ENCODE results near the gene PACSIN1.

Gene PACSIN1

DNA sequence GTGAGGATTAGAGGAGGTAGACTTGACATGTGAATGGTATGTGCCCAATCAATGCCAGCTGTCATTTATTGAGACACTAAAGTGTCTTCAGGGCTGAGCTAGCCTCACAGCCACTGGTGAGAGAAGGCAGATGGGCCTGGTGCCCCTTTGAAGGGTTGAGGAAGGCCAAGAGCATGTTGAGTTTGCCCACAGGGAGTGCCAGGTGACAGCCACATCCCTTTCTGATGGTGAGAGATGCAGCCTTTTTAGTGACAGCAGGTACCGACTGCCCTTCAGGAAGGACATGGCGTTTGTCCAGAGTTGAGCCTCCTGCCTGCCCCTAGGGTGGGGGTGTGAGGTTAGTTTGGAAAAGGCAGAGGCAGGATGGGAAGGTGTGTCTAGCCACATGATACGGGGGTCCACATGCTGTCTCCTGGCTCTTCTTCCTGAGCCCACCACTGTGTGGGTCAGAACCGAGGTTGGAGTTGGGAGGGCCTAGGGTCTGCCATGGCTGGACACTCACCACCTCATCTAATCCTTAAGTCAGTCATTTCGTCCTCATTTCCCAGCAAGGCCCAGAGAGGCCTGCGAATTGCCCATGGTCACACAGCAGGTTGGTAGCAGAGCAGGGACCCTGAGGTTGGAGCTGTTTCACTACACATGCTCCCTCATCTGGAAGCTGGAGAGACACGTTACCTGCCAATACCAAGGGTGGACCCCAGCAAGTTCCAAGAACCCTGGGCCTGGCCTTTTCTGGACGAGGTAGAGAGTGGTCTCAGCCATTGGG, 57.7 kb downstream of the PACSIN1 start:
- TF ChIP-seq, protein P1, sequence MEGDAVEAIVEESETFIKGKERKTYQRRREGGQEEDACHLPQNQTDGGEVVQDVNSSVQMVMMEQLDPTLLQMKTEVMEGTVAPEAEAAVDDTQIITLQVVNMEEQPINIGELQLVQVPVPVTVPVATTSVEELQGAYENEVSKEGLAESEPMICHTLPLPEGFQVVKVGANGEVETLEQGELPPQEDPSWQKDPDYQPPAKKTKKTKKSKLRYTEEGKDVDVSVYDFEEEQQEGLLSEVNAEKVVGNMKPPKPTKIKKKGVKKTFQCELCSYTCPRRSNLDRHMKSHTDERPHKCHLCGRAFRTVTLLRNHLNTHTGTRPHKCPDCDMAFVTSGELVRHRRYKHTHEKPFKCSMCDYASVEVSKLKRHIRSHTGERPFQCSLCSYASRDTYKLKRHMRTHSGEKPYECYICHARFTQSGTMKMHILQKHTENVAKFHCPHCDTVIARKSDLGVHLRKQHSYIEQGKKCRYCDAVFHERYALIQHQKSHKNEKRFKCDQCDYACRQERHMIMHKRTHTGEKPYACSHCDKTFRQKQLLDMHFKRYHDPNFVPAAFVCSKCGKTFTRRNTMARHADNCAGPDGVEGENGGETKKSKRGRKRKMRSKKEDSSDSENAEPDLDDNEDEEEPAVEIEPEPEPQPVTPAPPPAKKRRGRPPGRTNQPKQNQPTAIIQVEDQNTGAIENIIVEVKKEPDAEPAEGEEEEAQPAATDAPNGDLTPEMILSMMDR (IDR thresholded peaks at IDR 0.05; ENCODE audit: low read depth, low read length): no peak

DNA sequence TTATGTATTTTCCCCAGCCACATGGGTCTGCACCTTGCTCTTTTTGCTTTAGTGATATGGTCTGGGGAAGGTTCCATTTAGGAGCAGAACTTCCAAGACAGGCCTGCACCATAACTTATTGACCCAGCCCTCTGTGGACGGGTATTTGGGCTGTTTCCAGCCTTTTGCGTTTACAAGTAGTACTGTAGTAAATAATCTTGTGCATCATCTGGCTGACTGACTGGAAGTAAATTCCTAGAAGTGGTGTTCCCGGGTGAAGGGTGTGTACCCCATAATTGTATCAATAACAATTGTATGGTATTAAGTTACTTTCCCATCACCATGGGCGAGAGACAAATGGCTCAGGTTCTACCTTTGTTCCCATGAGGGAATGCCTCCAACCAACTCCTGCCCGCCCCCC, 58.6 kb downstream of the PACSIN1 start:
- Histone ChIP-seq H3K27me3 (ENCODE audit: insufficient read depth, low read depth, severe bottlenecking) (no peaks in the 10 kb centered on the region), H3K9me3 (ENCODE audit: severe bottlenecking) (no peaks in the 10 kb centered on the region), H3K27ac (no peak overlapping the region), H3K4me3 (ENCODE audit: low read depth, low read length) (no peak overlapping the region), H3K36me3 (peaks cover 10% of the 10 kb centered on the region)
- TF ChIP-seq, protein P1 (IDR thresholded peaks at IDR 0.05; ENCODE audit: low read depth, low read length): no peak
- DNase-seq: no peak

More for the DNA sequence above, 57.7 kb downstream of the PACSIN1 start:
- Histone ChIP-seq H3K4me3 (ENCODE audit: low read depth, low read length) (no peak overlapping the region), H3K9me3 (ENCODE audit: severe bottlenecking) (no peaks in the 10 kb centered on the region), H3K27me3 (ENCODE audit: insufficient read depth, low read depth, severe bottlenecking) (no peaks in the 10 kb centered on the region), H3K27ac (no peak overlapping the region), H3K36me3 (peaks cover 10% of the 10 kb centered on the region)
- no peak for DNase-seq

DNA sequence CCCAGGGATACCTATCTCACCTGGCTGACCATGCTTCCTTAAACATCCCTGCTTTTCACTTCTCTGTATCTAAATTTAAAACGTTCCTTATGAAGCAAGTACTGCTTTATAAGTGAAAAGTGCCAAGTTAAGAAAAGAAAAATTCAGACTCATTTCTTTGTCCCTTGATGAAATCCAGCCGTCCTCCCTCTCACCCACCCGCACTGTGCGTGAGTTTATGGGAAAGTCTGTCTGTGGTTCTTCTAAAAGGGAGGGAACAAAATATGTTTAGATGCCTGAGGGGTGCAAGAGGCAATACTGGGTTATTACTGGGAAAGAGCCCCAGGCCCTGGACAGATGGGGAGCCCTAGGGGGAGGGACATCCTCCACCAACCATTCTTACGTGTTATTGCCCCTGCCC, 59.1 kb downstream of the PACSIN1 start:
- TF ChIP-seq, protein P1 (IDR thresholded peaks at IDR 0.05; ENCODE audit: low read depth, low read length): no peak
- peak overlapping the region; percentile 3; the same call in 1 of the 2 replicates for H3K27ac ChIP-seq
- peaks cover 15% of the 10 kb centered on the region for H3K36me3 ChIP-seq
- no peak overlapping the region for H3K4me3 ChIP-seq (ENCODE audit: low read depth, low read length)
- H3K9me3 ChIP-seq (ENCODE audit: severe bottlenecking): no peaks in the 10 kb centered on the region
- H3K27me3 ChIP-seq (ENCODE audit: insufficient read depth, low read depth, severe bottlenecking): no peaks in the 10 kb centered on the region
- DNase-seq: no peak

DNA sequence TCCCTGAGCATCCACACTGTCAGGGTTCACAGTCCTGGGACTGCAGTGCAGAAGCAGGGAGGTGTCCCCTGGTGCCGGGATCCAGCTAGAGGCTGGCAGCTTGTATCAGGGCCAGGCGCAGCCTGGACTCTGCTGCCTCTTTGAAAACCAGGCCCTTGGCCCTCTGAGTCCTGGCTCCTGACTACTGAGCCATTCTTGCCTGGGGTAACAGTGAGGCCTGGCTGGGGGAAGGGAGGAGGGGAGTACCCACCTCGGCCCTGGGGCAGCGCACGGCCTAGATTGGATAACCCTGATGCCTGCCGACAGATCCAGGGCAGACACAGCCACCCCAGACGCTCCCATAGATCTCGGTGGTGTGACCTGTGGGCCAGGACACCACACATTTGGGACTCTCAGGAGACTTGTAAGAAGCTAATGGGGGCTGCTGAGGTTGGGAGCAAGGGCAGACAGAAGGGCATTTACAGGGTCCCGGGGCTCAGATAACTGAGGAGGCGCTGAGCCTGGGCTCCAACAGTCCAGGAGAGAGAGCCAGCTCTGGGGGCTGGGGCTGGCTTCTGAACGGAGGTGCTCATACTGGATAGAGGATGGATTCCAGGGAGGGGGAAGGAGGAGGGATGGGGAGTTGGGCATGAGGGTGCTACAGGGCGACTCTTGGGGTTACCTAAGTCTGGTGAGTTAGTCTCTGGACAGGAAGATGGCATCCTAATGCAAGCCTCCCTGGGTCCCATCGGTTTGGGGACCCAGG, 59.7 kb downstream of the PACSIN1 start:
- H3K9me3 ChIP-seq (ENCODE audit: severe bottlenecking): no peaks in the 10 kb centered on the region
- DNase-seq: no peak
- H3K4me3 ChIP-seq (ENCODE audit: low read depth, low read length): no peak overlapping the region
- H3K27ac ChIP-seq: peak overlapping the region; percentile 3
- TF ChIP-seq, protein P1 (IDR thresholded peaks at IDR 0.05; ENCODE audit: low read depth, low read length): no peak
- H3K36me3 ChIP-seq: peaks cover 21% of the 10 kb centered on the region
- H3K27me3 ChIP-seq (ENCODE audit: insufficient read depth, low read depth, severe bottlenecking): no peaks in the 10 kb centered on the region

DNA sequence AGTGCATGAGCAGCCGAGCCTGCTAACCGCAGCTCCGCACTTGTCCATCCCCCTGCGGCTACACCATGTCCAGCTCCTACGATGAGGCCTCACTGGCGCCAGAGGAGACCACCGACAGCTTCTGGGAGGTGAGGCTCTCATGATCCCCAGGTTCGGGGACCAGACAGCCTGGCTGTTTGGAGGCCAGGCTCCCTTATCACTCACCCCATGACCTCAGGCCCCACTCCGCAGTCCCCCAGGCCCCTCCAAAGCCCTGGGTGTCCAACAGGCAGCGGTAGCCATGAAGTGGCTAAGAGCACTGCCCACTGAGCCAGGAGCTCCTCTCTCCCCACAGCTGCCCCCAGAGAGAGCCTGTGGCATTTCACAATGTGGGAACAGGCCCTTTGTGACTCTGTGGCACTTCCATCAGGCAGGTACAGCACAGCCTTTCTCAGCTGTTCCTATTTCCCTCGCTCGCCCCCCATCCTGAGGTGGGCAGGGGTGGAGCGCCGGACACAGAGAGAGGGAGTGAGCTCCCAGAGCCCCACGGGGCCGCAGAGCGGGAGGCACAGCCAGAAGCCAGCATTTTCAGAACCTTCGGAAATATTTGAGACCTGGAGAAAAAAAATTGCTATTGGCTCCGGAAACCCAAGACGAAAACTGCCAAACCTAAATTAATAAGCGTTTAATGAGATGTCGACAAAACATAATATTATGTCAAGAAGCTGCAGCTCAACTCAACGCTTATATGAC, 60.5 kb downstream of the PACSIN1 start:
- Histone ChIP-seq H3K4me3 (ENCODE audit: low read depth, low read length) (no peak overlapping the region; the same call in 1 of the 2 replicates), H3K9me3 (ENCODE audit: severe bottlenecking) (no peaks in the 10 kb centered on the region), H3K36me3 (peaks cover 27% of the 10 kb centered on the region), H3K27me3 (ENCODE audit: insufficient read depth, low read depth, severe bottlenecking) (no peaks in the 10 kb centered on the region), H3K27ac (peak overlapping the region; percentile 59)
- TF ChIP-seq, protein P1 (IDR thresholded peaks at IDR 0.05; ENCODE audit: low read depth, low read length): no peak
- DNase-seq: no peak
